NCI-H345 treated with DMSO at 0.1 percent for 48 hours (cell line): Measurements from ENCODE around the gene GMIP.
"Not testable (repeated sequence)": the region's sequence is repeated elsewhere in the genome, so short reads cannot be mapped to it uniquely, and the experiment has no call there.

Experiments used
- DNase-seq: peaks from one replicate; lab custom pipeline; 2025; ENCODE audit not compliant: unreplicated experiment; lab: John Stamatoyannopoulos, UW

Gene GMIP

GRCh38 chr19:19613506-19613905 lies 30.0 kb downstream of the GMIP start:
- no peak for DNase-seq

GRCh38 chr19:19610376-19611202 lies 32.9 kb downstream of the GMIP start:
- no peak for DNase-seq

GRCh38 chr19:19606686-19607085 lies 36.8 kb downstream of the GMIP start:
- not testable (repeated sequence) for DNase-seq

- DNase-seq: no peak
Observed at GRCh38 chr19:19606021-19606420, 37.4 kb downstream of the GMIP start.

GRCh38 chr19:19602713-19603324 lies 40.6 kb downstream of the GMIP start:
- no peak for DNase-seq

- DNase-seq: no peak
Observed at GRCh38 chr19:19602136-19602712, 41.2 kb downstream of the GMIP start.

- DNase-seq: no peak
Observed at GRCh38 chr19:19600793-19601330, 42.6 kb downstream of the GMIP start.

GRCh38 chr19:19598728-19599451 lies 44.6 kb downstream of the GMIP start:
- DNase-seq: not testable (repeated sequence)

- no peak for DNase-seq
Observed at GRCh38 chr19:19597809-19598306, 45.6 kb downstream of the GMIP start.

- no peak for DNase-seq
Observed at GRCh38 chr19:19595171-19595701, 48.2 kb downstream of the GMIP start.

GRCh38 chr19:19594381-19594780 lies 49.1 kb downstream of the GMIP start:
- DNase-seq: no peak

- no peak for DNase-seq
Observed at GRCh38 chr19:19592690-19593089, 50.8 kb downstream of the GMIP start.

- no peak for DNase-seq
Observed at GRCh38 chr19:19591133-19591825, 52.2 kb downstream of the GMIP start.

- no peak for DNase-seq
Observed at GRCh38 chr19:19588546-19588945, 54.9 kb downstream of the GMIP start.

GRCh38 chr19:19587771-19588170 lies 55.7 kb downstream of the GMIP start:
- no peak for DNase-seq

- DNase-seq: no peak
Observed at GRCh38 chr19:19584356-19584755, 59.1 kb downstream of the GMIP start.

- no peak for DNase-seq
Observed at GRCh38 chr19:19582471-19582870, 61.0 kb downstream of the GMIP start.

- no peak for DNase-seq
Observed at GRCh38 chr19:19581391-19581790, 62.1 kb downstream of the GMIP start.

- no peak for DNase-seq
Observed at GRCh38 chr19:19580418-19580817, 63.0 kb downstream of the GMIP start.
